Measurements from ENCODE around the gene PPP1R10. TPM values are rescaled to one million over a fixed set of nuclear protein-coding genes. Genes with fewer than 3 reads are reported as not detected.

The PPP1R10 gene
- total and polyA plus RNA-seq, 11 donors: 9.4 to 44.9 (median 28.1) TPM

DNA sequence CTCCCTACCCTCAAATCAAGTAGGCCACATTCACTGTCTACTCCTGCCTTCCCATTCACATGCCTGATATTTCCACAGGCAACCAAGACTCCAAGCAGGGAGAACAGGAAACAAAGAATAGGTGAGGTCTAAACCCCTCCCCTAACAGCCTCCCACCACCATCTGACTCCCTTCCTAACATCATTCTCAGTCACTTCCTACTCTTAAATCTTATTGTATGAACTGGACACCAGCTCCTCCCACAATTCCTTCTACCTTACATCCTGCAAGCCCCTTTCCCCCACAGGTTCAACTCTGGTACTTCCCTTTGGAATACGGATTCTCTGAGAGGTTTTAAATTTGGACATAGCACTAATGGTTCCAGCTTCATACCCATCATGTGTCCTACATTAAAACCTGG lies 28.9 kb upstream of the PPP1R10 start:
- no peaks in the 10 kb centered on the region for H3K9me3 ChIP-seq
- no peaks in the 10 kb centered on the region for H3K27me3 ChIP-seq
- intact Hi-C loops (cut with DNase I): no loop called here
- TF ChIP-seq, protein P1, sequence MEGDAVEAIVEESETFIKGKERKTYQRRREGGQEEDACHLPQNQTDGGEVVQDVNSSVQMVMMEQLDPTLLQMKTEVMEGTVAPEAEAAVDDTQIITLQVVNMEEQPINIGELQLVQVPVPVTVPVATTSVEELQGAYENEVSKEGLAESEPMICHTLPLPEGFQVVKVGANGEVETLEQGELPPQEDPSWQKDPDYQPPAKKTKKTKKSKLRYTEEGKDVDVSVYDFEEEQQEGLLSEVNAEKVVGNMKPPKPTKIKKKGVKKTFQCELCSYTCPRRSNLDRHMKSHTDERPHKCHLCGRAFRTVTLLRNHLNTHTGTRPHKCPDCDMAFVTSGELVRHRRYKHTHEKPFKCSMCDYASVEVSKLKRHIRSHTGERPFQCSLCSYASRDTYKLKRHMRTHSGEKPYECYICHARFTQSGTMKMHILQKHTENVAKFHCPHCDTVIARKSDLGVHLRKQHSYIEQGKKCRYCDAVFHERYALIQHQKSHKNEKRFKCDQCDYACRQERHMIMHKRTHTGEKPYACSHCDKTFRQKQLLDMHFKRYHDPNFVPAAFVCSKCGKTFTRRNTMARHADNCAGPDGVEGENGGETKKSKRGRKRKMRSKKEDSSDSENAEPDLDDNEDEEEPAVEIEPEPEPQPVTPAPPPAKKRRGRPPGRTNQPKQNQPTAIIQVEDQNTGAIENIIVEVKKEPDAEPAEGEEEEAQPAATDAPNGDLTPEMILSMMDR (IDR thresholded peaks at IDR 0.05): no peak
- TF ChIP-seq POLR2A (IDR thresholded peaks at IDR 0.05): no peak
- peaks cover 0 to 56% (median 28%) of the 10 kb centered on the region in 9 donors for H3K36me3 ChIP-seq
- ATAC-seq (no peak), DNase-seq (no peak)
- WGBS, 4 donors: 57 to 74% (median 71%) methylated on average over 1 of the region's 1 CpG
- H3K4me1 ChIP-seq: peaks cover 0 to 33% (median 13%) of the 10 kb centered on the region in 12 donors
- H3K27ac ChIP-seq: peak overlapping the region in 2 of 12 donors; percentile 94 to 96
- H3K4me3 ChIP-seq: no peak overlapping the region

GRCh38 chr6:30644769-30645168 lies 27.7 kb upstream of the PPP1R10 start:
- H3K9me3 ChIP-seq: no peaks in the 10 kb centered on the region
- DNase-seq (no peak), ATAC-seq (no peak)
- H3K36me3 ChIP-seq: peaks cover 0 to 55% (median 34%) of the 10 kb centered on the region in 9 donors
- H3K4me3 ChIP-seq: no peak overlapping the region
- 83 to 91% (median 84%) methylated on average over 5 of the region's 5 CpGs for WGBS, 4 donors
- TF ChIP-seq POLR2A (IDR thresholded peaks at IDR 0.05): no peak
- TF ChIP-seq, protein P1 (IDR thresholded peaks at IDR 0.05): no peak
- peaks cover 0 to 33% (median 13%) of the 10 kb centered on the region in 12 donors for H3K4me1 ChIP-seq
- H3K27ac ChIP-seq: no peak overlapping the region
- H3K27me3 ChIP-seq: no peaks in the 10 kb centered on the region
- intact Hi-C loops (cut with DNase I): no loop called here

GRCh38 chr6:30643656-30644055 lies 26.6 kb upstream of the PPP1R10 start:
- H3K27ac ChIP-seq: peak overlapping the region in 1 of 12 donors; percentile 8
- H3K9me3 ChIP-seq: no peaks in the 10 kb centered on the region
- 96 to 100% (median 99%) methylated on average over 1 to 2 of the region's 2 CpGs for WGBS, 4 donors
- no peak for ATAC-seq
- peaks cover 0 to 56% (median 36%) of the 10 kb centered on the region in 9 donors for H3K36me3 ChIP-seq
- peaks cover 0 to 30% (median 13%) of the 10 kb centered on the region in 12 donors for H3K4me1 ChIP-seq
- no peak for TF ChIP-seq POLR2A (IDR thresholded peaks at IDR 0.05)
- TF ChIP-seq, protein P1 (IDR thresholded peaks at IDR 0.05): no peak
- no peak overlapping the region for H3K4me3 ChIP-seq
- intact Hi-C loops (cut with DNase I): no loop called here
- H3K27me3 ChIP-seq: no peaks in the 10 kb centered on the region
- DNase-seq: no peak

DNA sequence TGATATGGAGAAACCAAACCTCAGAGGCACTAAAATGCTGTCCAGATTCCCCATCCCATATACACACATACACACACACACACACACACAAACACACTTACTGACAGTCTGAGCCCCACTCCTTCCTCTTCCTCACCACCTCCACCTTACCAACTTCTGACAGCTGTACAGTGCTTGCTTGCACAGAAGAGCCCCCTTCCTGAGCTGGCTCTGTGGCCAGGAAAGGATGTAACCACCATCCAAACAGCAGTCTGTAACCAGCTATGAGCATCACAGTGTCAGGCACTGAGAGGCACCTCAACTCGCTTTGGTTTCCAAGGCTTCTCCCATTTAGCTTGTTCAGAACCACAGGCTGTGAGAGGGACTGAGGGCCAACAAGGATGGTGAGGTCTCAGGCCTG lies 24.0 kb upstream of the PPP1R10 start:
- ATAC-seq (no peak), DNase-seq (no peak)
- no peaks in the 10 kb centered on the region for H3K9me3 ChIP-seq
- no peaks in the 10 kb centered on the region for H3K27me3 ChIP-seq
- TF ChIP-seq, protein P1 (IDR thresholded peaks at IDR 0.05): no peak
- TF ChIP-seq POLR2A (IDR thresholded peaks at IDR 0.05): no peak
- peaks cover 0 to 13% (median 2%) of the 10 kb centered on the region in 12 donors for H3K4me1 ChIP-seq
- peaks cover 0 to 67% (median 39%) of the 10 kb centered on the region in 9 donors for H3K36me3 ChIP-seq
- 75 to 94% (median 89%) methylated on average over 1 of the region's 1 CpG for WGBS, 4 donors
- intact Hi-C loops (cut with DNase I): no loop called here
- no peak overlapping the region for H3K27ac ChIP-seq
- no peak overlapping the region for H3K4me3 ChIP-seq

Data from heart left ventricle (tissue), 16 donors.